Caco-2 (cell line): ENCODE data around the gene MBD4. TPM values are rescaled to one million over a fixed set of nuclear protein-coding genes. Genes with fewer than 3 reads are reported as not detected.

ENCODE experiments used
- BruUV-seq: library from RNA; stranded (reverse); fragments of 400-500 nt; replicated peaks from 2 replicates; lab custom pipeline; 2021; lab: Mats Ljungman, UMichigan
- CTCF ChIA-PET: fragments of 300-600 bp; sonication (Branson Sonifier 250); formaldehyde crosslinking; loops from one replicate; lab custom pipeline; 2022; ENCODE audit warnings: antibody characterized with exemption; lab: Charles Lee
- POLR2A ChIA-PET: fragments of 300-600 bp; sonication (Branson Sonifier 250); formaldehyde crosslinking; loops from one replicate; lab custom pipeline; 2022; ENCODE audit warnings: antibody characterized with exemption; lab: Charles Lee
- DNase-seq, 2 experiments: peaks; one replicate each; pipeline versions ENCODE4 v3.0.0 to v3.0.0-alpha.2; 2020 to 2022
- H3K27me3 ChIP-seq: replicated peaks from 2 replicates; pipeline ENCODE4 v1.6.0; 2011; ENCODE audit warnings: low read length; ENCODE audit not compliant: control insufficient read depth, insufficient read depth
- H3K36me3 ChIP-seq: 2 replicates; pipeline ENCODE4 v1.5.1; 2011; ENCODE audit warnings: low read length; ENCODE audit not compliant: control insufficient read depth, insufficient read depth
- H3K4me1 ChIP-seq: fragments of 250-450 bp; sonication (Bioruptor Pico); 2 replicates; pipeline ENCODE4 v1.5.1; 2020; ENCODE audit warnings: mild to moderate bottlenecking
- H3K4me3 ChIP-seq: 2 replicates; pipeline ENCODE4 v1.5.1; 2011; ENCODE audit warnings: low read depth, mild to moderate bottlenecking, control low read depth, low read length
- H3K9me3 ChIP-seq: fragments of 250-450 bp; sonication (Bioruptor Pico); 2 replicates; pipeline ENCODE4 v1.5.1; 2020; ENCODE audit warnings: mild to moderate bottlenecking, moderate library complexity
- H3K27ac Mint-ChIP-seq: one replicate; pipeline ENCODE4 v1.8.0; 2022; ENCODE audit warnings: mixed read lengths; ENCODE audit not compliant: unreplicated experiment
- H3K27me3 Mint-ChIP-seq: one replicate; pipeline ENCODE4 v1.8.0; 2022; ENCODE audit warnings: mixed read lengths; ENCODE audit not compliant: insufficient read depth, unreplicated experiment
- H3K36me3 Mint-ChIP-seq: one replicate; pipeline ENCODE4 v1.8.0; 2022; ENCODE audit warnings: mild to moderate bottlenecking, mixed read lengths; ENCODE audit not compliant: insufficient read depth, unreplicated experiment
- H3K4me1 Mint-ChIP-seq: one replicate; pipeline ENCODE4 v1.8.0; 2022; ENCODE audit warnings: low read depth, mixed read lengths; ENCODE audit not compliant: unreplicated experiment
- H3K4me3 Mint-ChIP-seq: one replicate; pipeline ENCODE4 v1.8.0; 2022; ENCODE audit warnings: mild to moderate bottlenecking, moderate library complexity, mixed read lengths; ENCODE audit not compliant: unreplicated experiment
- H3K9me3 Mint-ChIP-seq: one replicate; pipeline ENCODE4 v1.8.0; 2022; ENCODE audit warnings: mixed read lengths; ENCODE audit not compliant: unreplicated experiment
- intact Hi-C: fragments of 100-400 bp; cut with micrococcal nuclease; formaldehyde crosslinking; loops from one replicate; pipeline ENCODE4 v1.10.0; 2022; ENCODE audit not compliant: unreplicated experiment
- total RNA-seq: library from RNA; stranded (reverse); gene quantifications from 2 replicates; pipeline ENCODE4 v1.2.3, GENCODE V29; 2022
- TF ChIP-seq, protein P1 (sequence below), 2 experiments: fragments of 200-600 bp in 1 of 2; IDR thresholded peaks; 1 replicate in 1 of 2; 2 replicates in 1 of 2; pipeline versions ENCODE4 v1.5.1 to v1.8.0; 2011 to 2022; ENCODE audit warnings: antibody characterized with exemption in 1 of 2, control low read depth in 1 of 2, inconsistent platforms in 1 of 2, low read depth in 1 of 2, low read length in 1 of 2, mild to moderate bottlenecking in 1 of 2, moderate library complexity in 1 of 2; ENCODE audit not compliant: insufficient read depth in 1 of 2, severe bottlenecking in 1 of 2, unreplicated experiment in 1 of 2

Gene MBD4
- total RNA-seq, 1 experiment from 2014 or later: 33.5 TPM

- intact Hi-C loops: no loop called here
- no peaks in the 10 kb centered on the region for H3K27me3 ChIP-seq
- POLR2A ChIA-PET: no interaction called here
Measured at GRCh38 chr3:129418041-129418973, 21.4 kb downstream of the MBD4 start.

DNA sequence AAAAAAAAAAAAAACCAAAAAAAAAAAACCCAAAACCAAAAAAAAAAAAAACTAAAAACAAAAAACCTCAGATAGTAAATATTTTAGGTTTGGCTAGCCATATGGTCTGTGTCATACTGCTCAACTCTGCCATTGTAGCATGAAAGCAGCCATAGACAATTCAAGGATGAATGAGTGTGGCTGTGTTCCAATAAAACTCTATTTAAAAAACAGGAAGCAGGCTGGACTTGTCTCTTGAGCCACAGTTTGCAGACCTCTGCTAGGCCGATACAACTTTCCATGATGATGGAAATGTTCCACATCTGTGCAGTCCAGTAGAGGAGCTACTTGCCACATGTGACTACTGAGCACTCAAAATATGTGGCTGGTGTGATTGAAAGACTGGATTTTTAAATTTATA lies 22.4 kb downstream of the MBD4 start:
- Histone ChIP-seq H3K4me1 (peaks cover 19% of the 10 kb centered on the region), H3K9me3 (no peaks in the 10 kb centered on the region), H3K27me3 (no peaks in the 10 kb centered on the region), H3K36me3 (no peaks in the 10 kb centered on the region), H3K4me3 (no peak overlapping the region)
- peaks cover 19% of the 10 kb centered on the region for H3K4me1 Mint-ChIP-seq
- BruUV-seq: no TSS peak
- H3K27me3 Mint-ChIP-seq: no peaks in the 10 kb centered on the region
- H3K27ac Mint-ChIP-seq: no peak overlapping the region
- H3K36me3 Mint-ChIP-seq: no peaks in the 10 kb centered on the region
- H3K9me3 Mint-ChIP-seq: no peaks in the 10 kb centered on the region
- no peak for DNase-seq
- H3K4me3 Mint-ChIP-seq: no peak overlapping the region
- ChIA-PET POLR2A (no interaction called here), CTCF (interaction anchor here (0.7 kb wide), 1 partner anchor 14 kb away, joined by 5 read pairs; no protein-coding TSS in a partner anchor)
- TF ChIP-seq, protein P1, sequence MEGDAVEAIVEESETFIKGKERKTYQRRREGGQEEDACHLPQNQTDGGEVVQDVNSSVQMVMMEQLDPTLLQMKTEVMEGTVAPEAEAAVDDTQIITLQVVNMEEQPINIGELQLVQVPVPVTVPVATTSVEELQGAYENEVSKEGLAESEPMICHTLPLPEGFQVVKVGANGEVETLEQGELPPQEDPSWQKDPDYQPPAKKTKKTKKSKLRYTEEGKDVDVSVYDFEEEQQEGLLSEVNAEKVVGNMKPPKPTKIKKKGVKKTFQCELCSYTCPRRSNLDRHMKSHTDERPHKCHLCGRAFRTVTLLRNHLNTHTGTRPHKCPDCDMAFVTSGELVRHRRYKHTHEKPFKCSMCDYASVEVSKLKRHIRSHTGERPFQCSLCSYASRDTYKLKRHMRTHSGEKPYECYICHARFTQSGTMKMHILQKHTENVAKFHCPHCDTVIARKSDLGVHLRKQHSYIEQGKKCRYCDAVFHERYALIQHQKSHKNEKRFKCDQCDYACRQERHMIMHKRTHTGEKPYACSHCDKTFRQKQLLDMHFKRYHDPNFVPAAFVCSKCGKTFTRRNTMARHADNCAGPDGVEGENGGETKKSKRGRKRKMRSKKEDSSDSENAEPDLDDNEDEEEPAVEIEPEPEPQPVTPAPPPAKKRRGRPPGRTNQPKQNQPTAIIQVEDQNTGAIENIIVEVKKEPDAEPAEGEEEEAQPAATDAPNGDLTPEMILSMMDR (IDR thresholded peaks at IDR 0.05; ENCODE audit: insufficient read depth in 1 of 2, low read depth in 1 of 2, low read length in 1 of 2, severe bottlenecking in 1 of 2, unreplicated experiment in 1 of 2): no peak
- intact Hi-C loops: no loop called here

More at GRCh38 chr3:129418041-129418973, 21.4 kb downstream of the MBD4 start:
- peak in 1 of 2 experiments; percentile 22 for DNase-seq
- CTCF ChIA-PET: interaction anchor here (0.7 kb wide), 1 partner anchor 15 kb away, joined by 5 read pairs; no protein-coding TSS in a partner anchor
- no peak overlapping the region for H3K4me3 Mint-ChIP-seq
- no peak overlapping the region for H3K4me3 ChIP-seq
- no peaks in the 10 kb centered on the region for H3K9me3 ChIP-seq
- TF ChIP-seq, protein P1 (IDR thresholded peaks at IDR 0.05; ENCODE audit: insufficient read depth in 1 of 2, low read depth in 1 of 2, low read length in 1 of 2, severe bottlenecking in 1 of 2, unreplicated experiment in 1 of 2): no peak
- no TSS peak for BruUV-seq
- no peaks in the 10 kb centered on the region for H3K36me3 Mint-ChIP-seq
- H3K27me3 Mint-ChIP-seq: no peaks in the 10 kb centered on the region
- no peaks in the 10 kb centered on the region for H3K9me3 Mint-ChIP-seq
- H3K27ac Mint-ChIP-seq: no peak overlapping the region
- H3K4me1 Mint-ChIP-seq: peaks cover 18% of the 10 kb centered on the region
- H3K36me3 ChIP-seq: no peaks in the 10 kb centered on the region
- peaks cover 12% of the 10 kb centered on the region for H3K4me1 ChIP-seq

DNA sequence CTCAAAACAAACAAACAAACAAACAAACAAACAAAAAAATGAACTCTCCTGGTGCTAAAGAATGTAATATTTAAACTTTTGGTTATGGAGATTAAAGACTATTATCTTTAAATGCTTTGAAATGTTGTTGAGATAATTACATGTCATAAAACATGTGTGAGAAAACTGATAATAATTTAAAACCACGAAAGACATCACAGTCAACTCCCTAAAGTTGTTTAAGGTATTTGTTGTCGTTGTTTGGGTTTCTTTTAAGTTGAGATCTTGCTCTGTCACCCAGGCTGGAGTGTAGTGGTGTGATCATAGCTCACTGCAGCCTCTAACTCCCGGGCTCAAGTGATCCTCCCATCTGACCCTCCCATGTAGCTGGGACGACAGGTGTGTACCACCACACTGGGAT lies 23.3 kb downstream of the MBD4 start:
- Mint-ChIP-seq H3K36me3 (no peaks in the 10 kb centered on the region), H3K27ac (no peak overlapping the region), H3K4me1 (peaks cover 19% of the 10 kb centered on the region), H3K27me3 (no peaks in the 10 kb centered on the region), H3K4me3 (no peak overlapping the region), H3K9me3 (no peaks in the 10 kb centered on the region)
- CTCF ChIA-PET: interaction anchor here (0.6 kb wide), 1 partner anchor 9 kb away, joined by 3 read pairs; no protein-coding TSS in a partner anchor
- no peaks in the 10 kb centered on the region for H3K27me3 ChIP-seq
- no peak for DNase-seq
- no TSS peak for BruUV-seq
- H3K9me3 ChIP-seq: no peaks in the 10 kb centered on the region
- POLR2A ChIA-PET: no interaction called here
- TF ChIP-seq, protein P1 (IDR thresholded peaks at IDR 0.05; ENCODE audit: insufficient read depth in 1 of 2, low read depth in 1 of 2, low read length in 1 of 2, severe bottlenecking in 1 of 2, unreplicated experiment in 1 of 2): no peak
- intact Hi-C loops: no loop called here
- no peak overlapping the region for H3K4me3 ChIP-seq
- H3K36me3 ChIP-seq: no peaks in the 10 kb centered on the region
- peaks cover 19% of the 10 kb centered on the region for H3K4me1 ChIP-seq
